Adrenal gland (tissue), 12 donors: ENCODE data around the gene TEAD1. TPM values are rescaled to one million over a fixed set of nuclear protein-coding genes. Genes with fewer than 3 reads are reported as not detected.

ENCODE experiments used
- DNase-seq, 7 donors: peaks; one replicate each; pipeline ENCODE4 v3.0.0-alpha.2; 2019 to 2020
- H3K27ac ChIP-seq, 5 donors: fragments of 200-600 bp; sonication (generic) in 4 of 5; 1 replicate in 3 of 5; 2 replicates in 2 of 5; pipeline versions ENCODE4 v1.5.1 to v1.8.0; 2016 to 2020; ENCODE audit warnings: mild to moderate bottlenecking in 1 of 5
- H3K27me3 ChIP-seq: fragments of 200-600 bp; 2 replicates; pipeline ENCODE4 v1.8.0; 2021
- H3K36me3 ChIP-seq, 2 donors: fragments of 200-600 bp; replicated peaks in 1 of 2; 1 replicate in 1 of 2; 2 replicates in 1 of 2; pipeline versions ENCODE4 v1.5.1 to v1.8.0; 2018 to 2022
- H3K4me1 ChIP-seq, 2 donors: fragments of 200-600 bp; replicated peaks in 1 of 2; 1 replicate in 1 of 2; 2 replicates in 1 of 2; pipeline versions ENCODE4 v1.5.1 to v1.8.0; 2018 to 2021
- H3K4me3 ChIP-seq, 4 donors: fragments of 200-600 bp; sonication (generic) in 3 of 4; one replicate each; pipeline ENCODE4 v1.5.1; 2016 to 2018
- H3K9me3 ChIP-seq, 3 donors: fragments of 200-600 bp; sonication (generic) in 1 of 3; replicated peaks in 1 of 3; 1 replicate in 2 of 3; 2 replicates in 1 of 3; pipeline versions ENCODE4 v1.5.1 to v1.8.0; 2016 to 2021
- CTCF ChIP-seq, 6 experiments: fragments of 450-650 bp in 4 of 6; fragments of 200-600 bp in 2 of 6; sonication (generic) in 1 of 6; IDR thresholded peaks; 1 replicate in 5 of 6; 2 replicates in 1 of 6; pipeline versions ENCODE4 v1.5.1 to v1.8.0; 2016 to 2021; ENCODE audit warnings: antibody characterized with exemption in 6 of 6, mild to moderate bottlenecking in 2 of 6, moderate library complexity in 1 of 6
- POLR2A ChIP-seq, 2 donors: fragments of 450-650 bp; IDR thresholded peaks; one replicate each; pipeline ENCODE4 v1.6.1; 2017; ENCODE audit warnings: antibody characterized with exemption in 2 of 2, mild to moderate bottlenecking in 2 of 2, moderate library complexity in 1 of 2
- WGBS, 4 donors: extraction: QIAGEN DNeasy Blood & Tissue Kit in 2 of 4; methylation state at CpG; one replicate each; pipeline versions ENCODE4 v1.1.5 to v1.1.7; 2013 to 2017; 5-methylcytosine and 5-hydroxymethylcytosine counted together
- intact Hi-C, 2 donors: fragments of 100-400 bp; cut with DNase I; formaldehyde crosslinking; loops; one replicate each; pipeline versions ENCODE4 v1.14.1 to v1.15.0; 2022 to 2023
- polyA plus RNA-seq, 3 donors: library from polyadenylated mRNA; stranded (reverse); fragments of 200-250 nt in 2 of 3; fragments of 350-450 nt in 1 of 3; fragmentation: Illumina TruSeq in 1 of 3; extraction: RNeasy Lipid Tissue Mini Kit (QIAGEN cat#74804) in 1 of 3; gene quantifications; one replicate each; pipeline ENCODE4 v1.2.3, GENCODE V29; 2013 to 2014
- small RNA-seq, 2 donors: library from RNA; depleted of rRNA; stranded (forward); fragments of <200 nt; gene quantifications; one replicate each; pipeline ENCODE3, GENCODE V24; 2016
- total RNA-seq, 9 donors: library from RNA; depleted of rRNA in 4 of 9; stranded (reverse); fragments of >200 nt in 4 of 9; fragments of 120-200 nt in 1 of 9; fragmentation: NEBNext Ultra II Directional in 1 of 9; extraction: Animal tissue kit (Norgen Biotek cat#: 25700) in 1 of 9; gene quantifications; one replicate each; pipeline versions ENCODE4 v1.1.0 to v1.2.4, GENCODE V29; 2013 to 2023
- donor health status: healthy with polysubstance abuse.
- donor health status: Bipolar disorder and iron deficiency.
- donor health status: DM: yes; HTN: yes; CAD: no.
- donor health status: DM: no; HTN: no; CAD: no.
- donor health status: DM: no; HTN: no; CAD: no.
- donor health status: DM: yes; HTN: yes; CAD: no.

TEAD1 gene
- total and polyA plus RNA-seq, 12 donors = 3.9 to 49.9 (median 35.1) TPM

- WGBS, 4 donors = 64 to 71% (median 69%) methylated on average over 13 of the region's 13 CpGs
- intact Hi-C loops = no loop called here
- TF ChIP-seq POLR2A (IDR thresholded peaks at IDR 0.05) (no peak), CTCF (IDR thresholded peaks at IDR 0.05) (no peak)
Measured at GRCh38 chr11:12989428-12990161, 315.4 kb downstream of the TEAD1 start.

GRCh38 chr11:12990162-12990480 lies 315.9 kb downstream of the TEAD1 start:
- no peaks in the 10 kb centered on the region for H3K4me1 ChIP-seq
- 68 to 85% (median 77%) methylated on average over 1 of the region's 1 CpG for WGBS, 4 donors
- H3K27ac ChIP-seq = no peak overlapping the region
- H3K4me3 ChIP-seq = no peak overlapping the region
- no peaks in the 10 kb centered on the region for H3K9me3 ChIP-seq
- H3K27me3 ChIP-seq = no peaks in the 10 kb centered on the region
- intact Hi-C loops = no loop called here
- DNase-seq = no peak
- no peak for TF ChIP-seq POLR2A (IDR thresholded peaks at IDR 0.05)
- TF ChIP-seq CTCF (IDR thresholded peaks at IDR 0.05) = no peak
- no peaks in the 10 kb centered on the region for H3K36me3 ChIP-seq

More at GRCh38 chr11:12989428-12990161, 315.4 kb downstream of the TEAD1 start:
- DNase-seq = no peak
- no peaks in the 10 kb centered on the region for H3K9me3 ChIP-seq
- no peak overlapping the region for H3K4me3 ChIP-seq
- H3K27me3 ChIP-seq = no peaks in the 10 kb centered on the region
- no peak overlapping the region for H3K27ac ChIP-seq
- no peaks in the 10 kb centered on the region for H3K36me3 ChIP-seq
- H3K4me1 ChIP-seq = no peaks in the 10 kb centered on the region

GRCh38 chr11:12991426-12991825 lies 317.2 kb downstream of the TEAD1 start:
- WGBS, 4 donors = 59 to 84% (median 74%) methylated on average over 1 of the region's 1 CpG
- H3K36me3 ChIP-seq = no peaks in the 10 kb centered on the region
- H3K27me3 ChIP-seq = no peaks in the 10 kb centered on the region
- H3K4me1 ChIP-seq = no peaks in the 10 kb centered on the region
- H3K27ac ChIP-seq = no peak overlapping the region
- H3K9me3 ChIP-seq = no peaks in the 10 kb centered on the region
- no peak for DNase-seq
- no peak for TF ChIP-seq CTCF (IDR thresholded peaks at IDR 0.05)
- TF ChIP-seq POLR2A (IDR thresholded peaks at IDR 0.05) = no peak
- intact Hi-C loops = no loop called here
- H3K4me3 ChIP-seq = no peak overlapping the region

- no peaks in the 10 kb centered on the region for H3K27me3 ChIP-seq
- H3K27ac ChIP-seq = no peak overlapping the region
- H3K9me3 ChIP-seq = no peaks in the 10 kb centered on the region
- no peak for DNase-seq
- H3K36me3 ChIP-seq = no peaks in the 10 kb centered on the region
- no peak overlapping the region for H3K4me3 ChIP-seq
- no peak for TF ChIP-seq POLR2A (IDR thresholded peaks at IDR 0.05)
- TF ChIP-seq CTCF (IDR thresholded peaks at IDR 0.05) = no peak
- no peaks in the 10 kb centered on the region for H3K4me1 ChIP-seq
- 63 to 86% (median 65%) methylated on average over 1 of the region's 1 CpG for WGBS, 4 donors
- intact Hi-C loops = no loop called here
Measured at GRCh38 chr11:12993626-12994025, 319.4 kb downstream of the TEAD1 start.

Small RNA genes within 50 kb of the gene (small RNA-seq; reads per million reads assigned to genes)
- 0 reads per million in 2 donors for gene RF00424
